ENCODE results near the gene VPS13D.
"Not testable (repeated sequence)": the region's sequence is repeated elsewhere in the genome, so short reads cannot be mapped to it uniquely, and the experiment has no call there.

The VPS13D gene

GRCh38 chr1:12302798-12303447 is 73.1 kb downstream of the VPS13D start:
- Mint-ChIP-seq H3K4me1 (ENCODE audit: low read depth) (peaks cover 17% of the 10 kb centered on the region), H3K36me3 (ENCODE audit: low read depth) (peaks cover 91% of the 10 kb centered on the region), H3K4me3 (no peak overlapping the region), H3K27me3 (no peaks in the 10 kb centered on the region), H3K9me3 (no peaks in the 10 kb centered on the region), H3K27ac (no peak overlapping the region)
- no peak for DNase-seq

GRCh38 chr1:12305377-12305776 is 75.5 kb downstream of the VPS13D start:
- Mint-ChIP-seq H3K36me3 (ENCODE audit: low read depth) (peaks cover 88% of the 10 kb centered on the region), H3K27ac (no peak overlapping the region), H3K4me3 (no peak overlapping the region), H3K27me3 (no peaks in the 10 kb centered on the region), H3K4me1 (ENCODE audit: low read depth) (peaks cover 11% of the 10 kb centered on the region), H3K9me3 (no peaks in the 10 kb centered on the region)
- DNase-seq: no peak

- no peak for DNase-seq
- Mint-ChIP-seq H3K27ac (peak overlapping the region; percentile 24), H3K27me3 (no peaks in the 10 kb centered on the region), H3K4me1 (ENCODE audit: low read depth) (no peaks in the 10 kb centered on the region), H3K36me3 (ENCODE audit: low read depth) (peaks cover 85% of the 10 kb centered on the region), H3K9me3 (no peaks in the 10 kb centered on the region), H3K4me3 (no peak overlapping the region)
Observed at GRCh38 chr1:12309783-12310742, 80.2 kb downstream of the VPS13D start.

- no peak for DNase-seq
- Mint-ChIP-seq H3K4me3 (no peak overlapping the region), H3K36me3 (ENCODE audit: low read depth) (peaks cover 86% of the 10 kb centered on the region), H3K27me3 (no peaks in the 10 kb centered on the region), H3K27ac (no peak overlapping the region), H3K4me1 (ENCODE audit: low read depth) (no peaks in the 10 kb centered on the region), H3K9me3 (no peaks in the 10 kb centered on the region)
Observed at GRCh38 chr1:12314333-12314903, 84.6 kb downstream of the VPS13D start.

DNA sequence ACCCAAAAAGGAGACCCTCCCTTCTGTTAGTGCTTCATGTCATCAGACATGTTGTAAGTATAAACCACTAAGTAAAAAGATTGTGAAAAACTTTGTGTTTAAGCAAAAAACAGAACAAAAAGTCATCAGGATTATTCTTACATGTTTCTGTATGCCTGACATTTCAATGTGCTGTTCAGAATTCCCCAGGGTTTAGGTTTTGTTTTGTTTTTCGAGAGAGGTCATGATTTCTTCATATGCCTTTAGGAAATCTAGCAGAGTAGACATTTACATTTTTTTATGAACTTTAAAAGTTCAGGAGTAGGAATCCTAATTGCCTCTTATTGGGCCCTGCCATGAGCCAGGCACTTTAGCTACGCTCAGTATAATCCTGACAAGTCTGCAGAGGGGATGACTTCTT is 85.3 kb downstream of the VPS13D start:
- no peak overlapping the region for H3K27ac Mint-ChIP-seq
- H3K4me3 Mint-ChIP-seq: no peak overlapping the region
- no peaks in the 10 kb centered on the region for H3K4me1 Mint-ChIP-seq (ENCODE audit: low read depth)
- H3K9me3 Mint-ChIP-seq: no peaks in the 10 kb centered on the region
- H3K36me3 Mint-ChIP-seq (ENCODE audit: low read depth): peaks cover 87% of the 10 kb centered on the region
- no peaks in the 10 kb centered on the region for H3K27me3 Mint-ChIP-seq
- no peak for DNase-seq

- Mint-ChIP-seq H3K4me1 (ENCODE audit: low read depth) (no peaks in the 10 kb centered on the region), H3K27me3 (no peaks in the 10 kb centered on the region), H3K9me3 (no peaks in the 10 kb centered on the region), H3K27ac (no peak overlapping the region), H3K36me3 (ENCODE audit: low read depth) (peaks cover 87% of the 10 kb centered on the region), H3K4me3 (no peak overlapping the region)
- no peak for DNase-seq
Observed at GRCh38 chr1:12316331-12316730, 86.5 kb downstream of the VPS13D start.

DNA sequence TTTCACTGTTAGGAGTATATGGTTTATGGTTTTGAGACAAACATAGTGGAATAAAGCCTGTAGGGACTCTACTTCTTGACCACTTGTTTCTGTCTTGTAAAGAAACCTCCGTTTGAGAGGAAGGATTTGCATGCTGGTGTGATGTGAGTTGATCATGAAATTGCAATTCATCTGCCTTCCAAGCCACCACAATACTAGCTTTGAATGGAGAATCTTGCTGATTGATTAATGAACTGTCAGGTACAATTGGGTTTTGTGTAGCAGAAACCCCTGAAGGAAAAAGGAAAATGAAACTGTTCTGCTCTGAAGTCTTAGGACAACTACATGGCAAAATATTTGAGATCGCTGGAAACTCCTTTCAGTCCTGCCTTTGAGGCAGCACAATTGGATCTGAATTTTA is 90.7 kb downstream of the VPS13D start:
- Mint-ChIP-seq H3K27me3 (no peaks in the 10 kb centered on the region), H3K9me3 (no peaks in the 10 kb centered on the region), H3K36me3 (ENCODE audit: low read depth) (peaks cover 82% of the 10 kb centered on the region), H3K27ac (no peak overlapping the region), H3K4me3 (no peak overlapping the region), H3K4me1 (ENCODE audit: low read depth) (no peaks in the 10 kb centered on the region)
- DNase-seq: no peak

GRCh38 chr1:12324423-12324822 is 94.6 kb downstream of the VPS13D start:
- Mint-ChIP-seq H3K9me3 (no peaks in the 10 kb centered on the region), H3K36me3 (ENCODE audit: low read depth) (peaks cover 75% of the 10 kb centered on the region), H3K27ac (no peak overlapping the region)

GRCh38 chr1:12324973-12325372 is 95.1 kb downstream of the VPS13D start:
- DNase-seq; H3K27ac Mint-ChIP-seq; H3K9me3 Mint-ChIP-seq; H3K4me1 Mint-ChIP-seq (ENCODE audit: low read depth); H3K27me3 Mint-ChIP-seq; H3K4me3 Mint-ChIP-seq: not testable (repeated sequence)
- peaks cover 74% of the 10 kb centered on the region for H3K36me3 Mint-ChIP-seq (ENCODE audit: low read depth)

More at GRCh38 chr1:12324423-12324822, 94.6 kb downstream of the VPS13D start:
- Mint-ChIP-seq H3K27me3 (no peaks in the 10 kb centered on the region), H3K4me1 (ENCODE audit: low read depth) (peaks cover 7% of the 10 kb centered on the region), H3K4me3 (no peak overlapping the region)
- no peak for DNase-seq

- DNase-seq: no peak
- Mint-ChIP-seq H3K36me3 (ENCODE audit: low read depth) (peaks cover 72% of the 10 kb centered on the region), H3K4me1 (ENCODE audit: low read depth) (peaks cover 7% of the 10 kb centered on the region), H3K27ac (peak overlapping the region; percentile 55), H3K9me3 (no peaks in the 10 kb centered on the region), H3K27me3 (no peaks in the 10 kb centered on the region), H3K4me3 (no peak overlapping the region)
Observed at GRCh38 chr1:12326986-12327385, 97.2 kb downstream of the VPS13D start.

GRCh38 chr1:12327566-12327965 is 97.7 kb downstream of the VPS13D start:
- H3K4me3 Mint-ChIP-seq: no peak overlapping the region
- H3K36me3 Mint-ChIP-seq (ENCODE audit: low read depth): peaks cover 72% of the 10 kb centered on the region
- no peak for DNase-seq
- no peak overlapping the region for H3K27ac Mint-ChIP-seq
- no peaks in the 10 kb centered on the region for H3K9me3 Mint-ChIP-seq
- peaks cover 7% of the 10 kb centered on the region for H3K4me1 Mint-ChIP-seq (ENCODE audit: low read depth)
- no peaks in the 10 kb centered on the region for H3K27me3 Mint-ChIP-seq

GRCh38 chr1:12333036-12333785 is 103.4 kb downstream of the VPS13D start:
- H3K9me3 Mint-ChIP-seq: no peaks in the 10 kb centered on the region
- H3K36me3 Mint-ChIP-seq (ENCODE audit: low read depth): peaks cover 84% of the 10 kb centered on the region
- DNase-seq: no peak

DNA sequence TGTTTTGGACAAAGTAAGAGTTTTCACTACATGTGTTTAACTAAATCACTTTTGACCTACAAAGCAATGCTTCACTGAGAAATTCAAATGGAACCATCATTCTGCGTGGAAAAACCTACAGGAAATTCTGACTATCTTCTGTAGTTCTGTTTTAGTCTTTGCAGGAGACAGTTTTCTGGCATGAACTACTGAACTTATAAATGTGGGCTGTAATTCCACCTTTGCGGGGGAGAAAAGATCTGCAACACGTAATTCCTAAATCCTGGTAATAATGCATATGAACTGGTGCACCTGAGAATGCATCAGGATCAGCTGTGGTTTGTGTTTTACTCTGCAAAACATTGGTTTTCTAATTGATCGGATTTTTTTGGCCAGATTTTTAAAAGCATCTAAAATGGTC is 106.0 kb downstream of the VPS13D start:
- no peak for DNase-seq
- H3K36me3 Mint-ChIP-seq (ENCODE audit: low read depth): peaks cover 78% of the 10 kb centered on the region
- peaks cover 14% of the 10 kb centered on the region for H3K4me1 Mint-ChIP-seq (ENCODE audit: low read depth)
- H3K9me3 Mint-ChIP-seq: no peaks in the 10 kb centered on the region
- H3K27ac Mint-ChIP-seq: no peak overlapping the region
- H3K27me3 Mint-ChIP-seq: no peaks in the 10 kb centered on the region
- no peak overlapping the region for H3K4me3 Mint-ChIP-seq

More at GRCh38 chr1:12333036-12333785, 103.4 kb downstream of the VPS13D start:
- no peak overlapping the region for H3K4me3 Mint-ChIP-seq
- no peaks in the 10 kb centered on the region for H3K27me3 Mint-ChIP-seq
- no peaks in the 10 kb centered on the region for H3K4me1 Mint-ChIP-seq (ENCODE audit: low read depth)
- H3K27ac Mint-ChIP-seq: no peak overlapping the region

DNA sequence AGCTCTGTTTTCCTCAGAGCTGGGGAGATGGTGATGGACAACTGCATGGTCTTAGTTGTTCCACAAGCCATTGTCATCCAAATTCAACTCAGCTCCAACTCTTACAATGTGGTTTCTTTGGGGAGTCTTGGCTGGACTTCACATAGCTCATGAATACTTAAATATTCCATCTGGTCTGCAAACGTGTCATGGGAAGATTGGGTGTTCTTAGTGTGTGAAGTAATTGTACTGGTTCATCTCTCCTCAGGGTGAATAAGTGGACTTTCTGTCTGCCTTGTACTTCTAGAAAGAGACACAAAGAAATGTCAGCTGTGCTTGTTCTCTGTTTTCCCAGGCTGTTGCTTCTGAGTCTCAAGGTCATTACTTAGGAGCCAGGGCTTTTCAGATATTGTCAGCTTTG is 106.6 kb downstream of the VPS13D start:
- Mint-ChIP-seq H3K36me3 (ENCODE audit: low read depth) (peaks cover 72% of the 10 kb centered on the region), H3K27ac (no peak overlapping the region), H3K4me3 (no peak overlapping the region), H3K4me1 (ENCODE audit: low read depth) (peaks cover 19% of the 10 kb centered on the region), H3K9me3 (no peaks in the 10 kb centered on the region), H3K27me3 (no peaks in the 10 kb centered on the region)
- no peak for DNase-seq
